ENCODE data around the gene PTGDS.

Gene PTGDS

GRCh38 chr9:136982232-136983051 is 5.1 kb downstream of the PTGDS start, which contains the start of gene LCNL1:
TSS of gene LCNL1 (plus strand) at chr9:136982993. CDS start at chr9:136983587, 594 bp downstream.
- Mint-ChIP-seq H3K9me3 (ENCODE audit: low read depth) (no peaks in the 10 kb centered on the region), H3K4me1 (ENCODE audit: low read depth) (peaks cover 5% of the 10 kb centered on the region), H3K27me3 (peaks cover 10% of the 10 kb centered on the region), H3K4me3 (peak within 1 kb of the TSS; percentile 19), H3K27ac (no peak within 1 kb of the TSS), H3K36me3 (no peaks in the 10 kb centered on the region)

- H3K4me1 Mint-ChIP-seq (ENCODE audit: low read depth), result peaks cover 5% of the 10 kb centered on the region
- H3K36me3 Mint-ChIP-seq, result no peaks in the 10 kb centered on the region
- no peak overlapping the region for H3K4me3 Mint-ChIP-seq
- no peaks in the 10 kb centered on the region for H3K9me3 Mint-ChIP-seq (ENCODE audit: low read depth)
- H3K27ac Mint-ChIP-seq, result no peak overlapping the region
- peaks cover 10% of the 10 kb centered on the region for H3K27me3 Mint-ChIP-seq
Observed at GRCh38 chr9:136983167-136983566, 5.9 kb downstream of the PTGDS start.

GRCh38 chr9:136983656-136984314 is 6.5 kb downstream of the PTGDS start:
- H3K27me3 Mint-ChIP-seq, result peaks cover 10% of the 10 kb centered on the region
- H3K4me3 Mint-ChIP-seq, result peak overlapping the region; percentile 19
- no peak overlapping the region for H3K27ac Mint-ChIP-seq
- no peaks in the 10 kb centered on the region for H3K9me3 Mint-ChIP-seq (ENCODE audit: low read depth)
- no peaks in the 10 kb centered on the region for H3K36me3 Mint-ChIP-seq
- peaks cover 5% of the 10 kb centered on the region for H3K4me1 Mint-ChIP-seq (ENCODE audit: low read depth)

- Mint-ChIP-seq H3K9me3 (ENCODE audit: low read depth) (no peaks in the 10 kb centered on the region), H3K27me3 (peaks cover 10% of the 10 kb centered on the region), H3K4me1 (ENCODE audit: low read depth) (peaks cover 5% of the 10 kb centered on the region), H3K36me3 (no peaks in the 10 kb centered on the region), H3K27ac (no peak overlapping the region), H3K4me3 (peak overlapping the region; percentile 10)
Observed at GRCh38 chr9:136984464-136985026, 7.2 kb downstream of the PTGDS start.

- no peaks in the 10 kb centered on the region for H3K9me3 Mint-ChIP-seq (ENCODE audit: low read depth)
- no peak overlapping the region for H3K27ac Mint-ChIP-seq
Observed at GRCh38 chr9:136985027-136985602, 7.8 kb downstream of the PTGDS start.

GRCh38 chr9:136985853-136986252 is 8.5 kb downstream of the PTGDS start:
- Mint-ChIP-seq H3K4me1 (ENCODE audit: low read depth) (peaks cover 3% of the 10 kb centered on the region), H3K4me3 (no peak overlapping the region), H3K36me3 (no peaks in the 10 kb centered on the region), H3K27me3 (peaks cover 7% of the 10 kb centered on the region), H3K27ac (no peak overlapping the region), H3K9me3 (ENCODE audit: low read depth) (no peaks in the 10 kb centered on the region)

More at GRCh38 chr9:136985027-136985602, 7.8 kb downstream of the PTGDS start:
- no peak overlapping the region for H3K4me3 Mint-ChIP-seq
- H3K4me1 Mint-ChIP-seq (ENCODE audit: low read depth), result peaks cover 5% of the 10 kb centered on the region
- no peaks in the 10 kb centered on the region for H3K36me3 Mint-ChIP-seq
- H3K27me3 Mint-ChIP-seq, result peaks cover 10% of the 10 kb centered on the region

- Mint-ChIP-seq H3K27ac (no peak overlapping the region), H3K4me3 (no peak overlapping the region), H3K27me3 (peaks cover 5% of the 10 kb centered on the region), H3K36me3 (no peaks in the 10 kb centered on the region), H3K9me3 (ENCODE audit: low read depth) (no peaks in the 10 kb centered on the region), H3K4me1 (ENCODE audit: low read depth) (peaks cover 14% of the 10 kb centered on the region)
Observed at GRCh38 chr9:136988872-136989271, 11.6 kb downstream of the PTGDS start.

- Mint-ChIP-seq H3K9me3 (ENCODE audit: low read depth) (no peaks in the 10 kb centered on the region), H3K27ac (peak overlapping the region; percentile 35), H3K36me3 (no peaks in the 10 kb centered on the region), H3K4me3 (peak overlapping the region; percentile 81), H3K27me3 (peaks cover 3% of the 10 kb centered on the region), H3K4me1 (ENCODE audit: low read depth) (peaks cover 13% of the 10 kb centered on the region)
Observed at GRCh38 chr9:136990242-136990911, 13.1 kb downstream of the PTGDS start.

GRCh38 chr9:136991993-136992818 is 14.9 kb downstream of the PTGDS start, which contains the start of gene PAXX:
TSS of gene PAXX (plus strand) at chr9:136992422. CDS start at chr9:136992444, 22 bp downstream.
- Mint-ChIP-seq H3K9me3 (ENCODE audit: low read depth) (no peaks in the 10 kb centered on the region), H3K4me1 (ENCODE audit: low read depth) (peaks cover 18% of the 10 kb centered on the region), H3K27me3 (no peaks in the 10 kb centered on the region), H3K4me3 (peak within 1 kb of the TSS; percentile 88), H3K36me3 (no peaks in the 10 kb centered on the region), H3K27ac (peak within 1 kb of the TSS; percentile 88)

GRCh38 chr9:136992819-136993369 is 15.6 kb downstream of the PTGDS start:
- H3K4me1 Mint-ChIP-seq (ENCODE audit: low read depth), result peaks cover 24% of the 10 kb centered on the region
- H3K36me3 Mint-ChIP-seq, result no peaks in the 10 kb centered on the region
- no peaks in the 10 kb centered on the region for H3K27me3 Mint-ChIP-seq
- peak overlapping the region; percentile 88 for H3K27ac Mint-ChIP-seq
- H3K4me3 Mint-ChIP-seq, result peak overlapping the region; percentile 88
- H3K9me3 Mint-ChIP-seq (ENCODE audit: low read depth), result no peaks in the 10 kb centered on the region

GRCh38 chr9:136994180-136994887 is 17.0 kb downstream of the PTGDS start:
- H3K36me3 Mint-ChIP-seq, result no peaks in the 10 kb centered on the region
- no peaks in the 10 kb centered on the region for H3K27me3 Mint-ChIP-seq
- H3K27ac Mint-ChIP-seq, result no peak overlapping the region
- H3K9me3 Mint-ChIP-seq (ENCODE audit: low read depth), result no peaks in the 10 kb centered on the region
- H3K4me3 Mint-ChIP-seq, result no peak overlapping the region
- peaks cover 28% of the 10 kb centered on the region for H3K4me1 Mint-ChIP-seq (ENCODE audit: low read depth)

- no peaks in the 10 kb centered on the region for H3K36me3 Mint-ChIP-seq
- H3K9me3 Mint-ChIP-seq (ENCODE audit: low read depth), result no peaks in the 10 kb centered on the region
- H3K4me3 Mint-ChIP-seq, result no peak overlapping the region
- peaks cover 28% of the 10 kb centered on the region for H3K4me1 Mint-ChIP-seq (ENCODE audit: low read depth)
- no peaks in the 10 kb centered on the region for H3K27me3 Mint-ChIP-seq
- no peak overlapping the region for H3K27ac Mint-ChIP-seq
Observed at GRCh38 chr9:136994888-136995230, 17.6 kb downstream of the PTGDS start.

- no peaks in the 10 kb centered on the region for H3K27me3 Mint-ChIP-seq
- H3K27ac Mint-ChIP-seq, result no peak overlapping the region
- no peaks in the 10 kb centered on the region for H3K9me3 Mint-ChIP-seq (ENCODE audit: low read depth)
- no peak overlapping the region for H3K4me3 Mint-ChIP-seq
- H3K4me1 Mint-ChIP-seq (ENCODE audit: low read depth), result peaks cover 33% of the 10 kb centered on the region
- H3K36me3 Mint-ChIP-seq, result no peaks in the 10 kb centered on the region
Observed at GRCh38 chr9:136995362-136995761, 18.1 kb downstream of the PTGDS start.
